Stimulated activated CD8-positive, alpha-beta memory T cell treated with anti-CD3 and anti-CD28 coated beads, Interleukin-15, amount 100 ng/mL, for 24 hours (primary cell): ENCODE results near the gene CDK19.
"Not testable (repeated sequence)": the region's sequence is repeated elsewhere in the genome, so short reads cannot be mapped to it uniquely, and the experiment has no call there.

Experiments
- DNase-seq: peaks from one replicate; pipeline ENCODE4 v3.0.0-alpha.2; 2020; ENCODE audit warnings: low read depth

CDK19 gene

GRCh38 chr6:110581679-110582078 is 233.6 kb downstream of the CDK19 start:
- no peak for DNase-seq

- DNase-seq = not testable (repeated sequence)
These were observed 237.6 kb downstream of the CDK19 start for GRCh38 chr6:110577596-110578167.

GRCh38 chr6:110575925-110576463 is 239.3 kb downstream of the CDK19 start:
- no peak for DNase-seq

GRCh38 chr6:110574817-110575216 is 240.5 kb downstream of the CDK19 start:
- no peak for DNase-seq

- no peak for DNase-seq
These were observed 241.7 kb downstream of the CDK19 start for GRCh38 chr6:110573537-110573936.

- no peak for DNase-seq
These were observed 242.1 kb downstream of the CDK19 start for GRCh38 chr6:110573136-110573535.

GRCh38 chr6:110567957-110568696 is 247.1 kb downstream of the CDK19 start:
- DNase-seq = no peak

GRCh38 chr6:110566346-110567125 is 248.7 kb downstream of the CDK19 start:
- DNase-seq = no peak

- DNase-seq = no peak
These were observed 250.4 kb downstream of the CDK19 start for GRCh38 chr6:110564703-110565421.

GRCh38 chr6:110563711-110564110 is 251.6 kb downstream of the CDK19 start:
- no peak for DNase-seq

GRCh38 chr6:110562316-110562915 is 252.9 kb downstream of the CDK19 start:
- DNase-seq = no peak

- no peak for DNase-seq
These were observed 253.6 kb downstream of the CDK19 start for GRCh38 chr6:110561696-110562095.

- no peak for DNase-seq
These were observed 254.3 kb downstream of the CDK19 start for GRCh38 chr6:110561008-110561396.

- DNase-seq = no peak
These were observed 254.8 kb downstream of the CDK19 start for GRCh38 chr6:110560239-110561007.
